SW480 (cell line): ENCODE measurements around the gene DRD4.
"Not testable (repeated sequence)": the region's sequence is repeated elsewhere in the genome, so short reads cannot be mapped to it uniquely, and the experiment has no call there.

ENCODE experiments used
- DNase-seq: peaks from one replicate; pipeline ENCODE4 v3.0.0-alpha.2; 2016; ENCODE audit warnings: low spot score

DRD4 gene

DNA sequence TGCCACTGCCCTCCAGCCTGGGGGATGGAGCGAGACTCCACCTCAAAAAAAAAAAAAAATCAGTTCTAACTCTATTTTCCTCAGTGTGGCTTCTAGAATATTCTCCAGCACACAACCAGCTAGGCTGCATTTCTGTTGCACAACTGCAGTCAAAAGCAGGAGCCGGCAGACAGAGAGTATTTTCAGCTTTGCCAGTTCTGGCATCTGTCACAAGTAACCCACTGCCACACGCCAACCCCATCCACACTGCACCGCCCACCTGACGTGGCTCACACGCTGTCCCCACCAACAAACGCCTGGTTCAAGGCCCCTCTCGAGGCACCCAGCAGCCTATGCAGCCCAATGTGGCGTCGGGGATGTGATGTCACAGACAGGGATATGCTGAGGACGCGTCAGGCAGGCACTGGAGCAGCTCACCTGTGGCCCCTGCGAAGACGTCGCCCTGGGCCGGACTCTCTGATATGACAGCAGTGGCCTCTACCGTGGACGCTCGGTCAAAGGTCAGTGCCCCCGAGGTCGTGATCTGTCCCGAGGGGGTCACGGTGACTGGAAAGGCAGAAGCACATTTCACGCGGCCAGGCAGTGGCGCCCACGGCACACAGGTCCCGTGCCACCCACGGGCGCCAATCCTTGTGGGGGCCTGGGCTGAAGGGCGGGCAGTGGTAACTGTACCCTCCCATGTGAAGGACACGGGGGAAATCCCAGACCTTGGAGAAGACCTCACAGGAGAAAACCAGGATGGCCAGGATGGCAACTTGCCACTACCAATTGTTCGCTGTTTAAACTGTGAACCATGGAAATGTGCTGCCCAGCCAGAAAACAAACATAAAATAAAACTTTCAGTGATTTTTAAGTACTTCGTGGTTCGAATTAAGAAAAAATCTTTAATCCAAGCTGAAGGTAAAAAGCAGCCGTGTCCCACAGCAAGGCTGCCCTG, 42.5 kb downstream of the DRD4 start:
- no peak for DNase-seq

DNA sequence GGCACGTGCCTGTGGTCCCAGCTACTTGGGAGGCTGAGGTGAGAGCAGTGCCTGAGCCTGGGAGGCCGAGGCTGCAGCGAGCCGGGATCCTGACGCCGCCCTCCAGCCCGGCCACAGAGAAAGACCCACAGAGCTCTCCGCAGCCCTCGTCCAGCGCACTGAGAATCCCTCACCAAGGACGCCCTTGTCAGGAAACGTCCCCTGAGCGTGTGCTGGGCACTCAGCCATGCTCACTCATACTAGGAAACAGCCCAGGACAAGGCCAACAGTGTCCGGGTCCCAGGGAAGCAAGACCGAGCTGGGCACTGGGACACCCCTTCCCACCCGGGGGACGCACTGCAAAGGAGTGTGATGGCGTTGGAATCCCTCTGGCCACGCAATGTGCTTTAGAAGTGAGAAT, 43.4 kb downstream of the DRD4 start:
- no peak for DNase-seq

DNA sequence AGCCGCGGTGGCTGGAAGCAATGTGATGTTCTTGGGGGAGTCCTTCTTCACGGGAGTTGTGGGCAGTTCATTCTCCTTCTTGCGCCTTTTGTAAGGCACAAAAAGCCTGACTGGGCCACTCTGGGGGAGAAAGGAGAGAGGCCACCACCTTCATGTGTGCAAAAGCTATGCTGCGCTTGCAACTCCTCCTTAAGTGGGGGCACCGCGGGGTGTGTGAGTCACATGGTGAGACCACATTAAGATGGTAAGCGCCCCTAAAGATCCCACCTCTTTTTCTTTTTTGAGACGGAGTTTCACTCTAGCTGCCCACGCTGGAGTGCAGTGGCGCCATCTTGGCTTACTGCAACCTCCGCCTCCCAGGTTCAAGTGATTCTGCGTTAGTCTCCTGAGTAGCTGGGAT, 43.9 kb downstream of the DRD4 start:
- DNase-seq = no peak

DNA sequence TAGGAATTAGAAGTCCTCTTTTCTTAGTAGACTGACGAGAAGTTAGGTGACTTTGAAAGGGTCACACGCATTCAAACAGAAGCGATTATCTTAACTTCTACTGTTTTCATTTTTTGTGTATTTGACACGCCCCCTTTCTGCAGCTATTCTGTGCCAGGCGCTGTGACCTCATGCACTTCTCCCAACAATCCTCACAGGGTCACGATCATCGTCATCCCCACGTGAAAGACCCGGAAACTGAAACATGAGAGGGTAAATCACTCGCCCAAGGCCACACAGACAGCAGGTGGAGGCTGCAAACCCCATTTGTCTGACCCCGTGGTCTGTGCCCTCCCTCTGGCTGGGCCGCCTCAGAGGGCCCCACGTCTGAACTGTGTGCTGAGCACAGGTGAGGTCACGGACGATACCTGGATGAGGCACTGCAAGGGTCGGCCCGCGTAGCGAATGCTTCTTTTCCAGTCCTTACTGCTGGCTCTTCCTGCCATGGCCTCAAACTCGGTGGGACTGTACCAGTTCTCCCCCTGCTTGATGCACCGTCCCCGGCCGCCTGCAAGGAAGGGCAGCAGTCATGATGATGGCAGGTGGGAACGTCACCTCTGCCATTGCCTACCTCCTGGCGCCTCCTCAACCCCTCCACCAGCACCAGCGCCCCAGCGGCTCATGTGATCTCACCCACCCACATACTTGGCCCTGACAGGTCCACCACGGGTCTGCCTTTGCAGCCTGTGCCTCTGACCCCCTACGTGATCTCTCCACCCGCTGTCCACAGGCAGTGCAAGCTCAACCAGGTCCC, 49.6 kb downstream of the DRD4 start:
- DNase-seq = no peak

DNA sequence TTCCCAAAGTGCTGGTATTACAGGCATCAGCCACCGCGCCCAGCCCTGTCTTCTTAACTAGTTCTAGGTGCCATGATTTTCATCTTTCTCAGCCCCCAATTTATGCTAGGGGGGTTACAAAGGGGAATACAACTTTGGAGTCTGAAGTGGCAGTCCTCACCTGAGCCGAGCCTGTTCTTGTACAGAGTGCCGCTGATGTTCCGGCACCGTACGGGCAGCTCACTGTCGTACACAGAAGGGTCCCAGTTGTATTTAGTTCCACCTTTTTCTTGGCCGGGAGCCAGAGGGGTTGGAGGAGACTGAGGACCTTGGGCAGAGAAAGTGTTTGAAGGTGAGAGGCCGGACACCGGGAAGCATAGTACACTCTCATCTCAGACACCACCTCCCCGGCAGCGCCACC, 50.7 kb downstream of the DRD4 start:
- no peak for DNase-seq

DNA sequence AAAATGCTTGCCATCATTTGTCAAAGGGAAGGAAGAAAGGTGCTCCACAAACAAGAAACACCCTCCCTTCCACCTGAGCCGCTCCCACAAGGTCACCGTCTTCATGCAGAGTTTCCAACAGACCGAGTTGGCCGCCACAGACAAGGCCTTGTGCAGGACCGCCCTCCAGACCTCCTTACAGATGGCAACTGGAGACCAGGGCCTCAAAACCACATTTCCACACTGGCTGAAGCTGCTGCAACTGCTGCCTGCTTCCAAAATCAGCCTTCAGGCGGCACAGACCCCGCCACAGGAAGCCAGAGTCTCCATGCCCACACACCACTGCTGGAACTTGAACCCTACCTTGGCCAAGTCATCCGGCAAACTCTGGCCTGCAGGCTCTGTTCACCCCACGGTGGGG, 51.6 kb downstream of the DRD4 start:
- no peak for DNase-seq

DNA sequence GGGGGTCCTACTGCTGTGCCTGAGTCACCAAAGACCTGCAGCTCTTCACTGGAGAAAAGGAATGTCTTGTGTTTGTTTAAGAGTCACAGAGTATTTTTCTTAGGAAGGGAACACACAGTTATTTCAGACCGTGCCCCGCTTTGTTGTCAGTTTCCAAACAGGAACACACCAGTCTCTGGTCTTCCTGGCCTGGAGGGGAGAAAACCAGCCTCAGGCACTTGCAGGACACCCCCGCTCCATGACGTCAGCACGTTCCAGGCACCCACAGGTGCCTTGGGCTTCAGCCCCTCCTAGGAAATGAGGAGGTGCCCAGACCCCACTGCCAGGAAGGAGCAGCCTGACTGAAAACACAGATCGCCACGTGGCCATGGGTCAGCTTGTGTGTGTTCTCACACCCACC, 52.6 kb downstream of the DRD4 start:
- DNase-seq = no peak

DNA sequence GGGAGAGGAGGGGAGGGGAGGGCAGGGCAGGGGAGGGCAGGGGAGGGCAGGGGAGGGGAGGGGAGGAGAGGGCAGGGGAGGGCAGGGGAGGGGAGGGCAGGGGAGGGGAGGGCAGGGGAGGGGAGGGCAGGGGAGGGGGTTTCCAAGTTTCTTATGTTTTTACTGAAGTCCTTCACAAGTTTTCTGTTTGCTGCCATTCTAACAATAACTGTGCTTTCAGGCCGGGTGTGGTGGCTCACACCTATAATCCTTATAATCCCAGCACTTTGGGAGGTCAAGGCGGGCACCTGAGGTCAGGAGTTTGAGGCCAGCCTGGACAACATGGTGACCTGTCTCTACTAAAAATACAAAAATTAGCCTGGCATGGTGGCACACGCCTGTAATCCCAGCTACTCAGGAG, 53.2 kb downstream of the DRD4 start:
- not testable (repeated sequence) for DNase-seq
